SU-DHL-6 (cell line): ENCODE results near the gene GRAMD4.

Experiments used
- H2AFZ ChIP-seq: fragments of 200-600 bp; sonication (generic); 2 replicates; pipeline ENCODE4 v1.6.1; 2014; ENCODE audit warnings: low read depth, mild to moderate bottlenecking, moderate library complexity, mixed read lengths, antibody characterized with exemption, low read length; ENCODE audit not compliant: severe bottlenecking
- H3F3A ChIP-seq: fragments of 200-600 bp; shearing (Covaris generic); 2 replicates; pipeline ENCODE4 v1.6.0; 2016; ENCODE audit warnings: antibody characterized with exemption, mild to moderate bottlenecking; ENCODE audit not compliant: insufficient read depth
- H3K27ac ChIP-seq: fragments of 200-600 bp; sonication (generic); 2 replicates; pipeline ENCODE4 v1.5.1; 2016; ENCODE audit warnings: low read depth, mild to moderate bottlenecking, low read length, moderate library complexity, mixed read lengths
- H3K27me3 ChIP-seq: fragments of 200-600 bp; sonication (generic), shearing (Covaris generic); 2 replicates; pipeline ENCODE4 v1.6.0; 2014; ENCODE audit warnings: mild to moderate bottlenecking, low read length
- H3K36me3 ChIP-seq: fragments of 200-600 bp; sonication (generic); 2 replicates; pipeline ENCODE4 v1.6.1; 2014; ENCODE audit warnings: mild to moderate bottlenecking, low read length, mixed read lengths
- H3K4me2 ChIP-seq: fragments of 300-600, 200-600 bp; shearing (Covaris generic), sonication (generic); 2 replicates; pipeline ENCODE4 v1.6.0; 2014; ENCODE audit warnings: low read length, low read depth, mild to moderate bottlenecking; ENCODE audit not compliant: poor library complexity, severe bottlenecking
- H3K4me3 ChIP-seq: fragments of 200-600 bp; sonication (generic); 2 replicates; pipeline ENCODE4 v1.5.1; 2014; ENCODE audit warnings: antibody characterized with exemption, low read length, mild to moderate bottlenecking, mixed read lengths; ENCODE audit not compliant: insufficient read depth, poor library complexity, severe bottlenecking
- H3K79me2 ChIP-seq: fragments of 200-600 bp; sonication (generic); 2 replicates; pipeline ENCODE4 v1.6.1; 2014; ENCODE audit warnings: mild to moderate bottlenecking, low read length, moderate library complexity; ENCODE audit not compliant: insufficient read depth
- H3K9ac ChIP-seq: fragments of 200-600 bp; sonication (generic); 2 replicates; pipeline ENCODE4 v1.7.0; 2014; ENCODE audit warnings: mild to moderate bottlenecking, low read length
- H3K9me2 ChIP-seq: fragments of 200-600 bp; sonication (generic); replicated peaks from 2 replicates; pipeline ENCODE4 v1.6.1; 2014; ENCODE audit warnings: low read length; ENCODE audit not compliant: insufficient read depth
- H3K9me3 ChIP-seq: fragments of 200-600 bp; sonication (generic); 2 replicates; pipeline ENCODE4 v1.6.1; 2014; ENCODE audit warnings: low read length, mixed read lengths; ENCODE audit not compliant: insufficient read depth
- H4K20me1 ChIP-seq: fragments of 200-600 bp; sonication (generic); 2 replicates; pipeline ENCODE4 v1.6.1; 2014; ENCODE audit warnings: low read depth, mild to moderate bottlenecking, antibody characterized with exemption, low read length, moderate library complexity, mixed read lengths
- CTCF ChIP-seq: fragments of 200-600 bp; sonication (generic); IDR thresholded peaks from one replicate; pipeline ENCODE4 v1.5.1; 2017; ENCODE audit warnings: antibody characterized with exemption, mild to moderate bottlenecking, low read length, moderate library complexity; ENCODE audit not compliant: insufficient read depth, poor library complexity, severe bottlenecking
- EZH2phosphoT487 ChIP-seq: fragments of 200-600 bp; sonication (generic), shearing (Covaris generic); conservative IDR thresholded peaks from 2 replicates; pipeline ENCODE4 v1.6.1; 2018; ENCODE audit warnings: mild to moderate bottlenecking, antibody characterized with exemption, low read length, moderate library complexity, mixed read lengths

The GRAMD4 gene

DNA sequence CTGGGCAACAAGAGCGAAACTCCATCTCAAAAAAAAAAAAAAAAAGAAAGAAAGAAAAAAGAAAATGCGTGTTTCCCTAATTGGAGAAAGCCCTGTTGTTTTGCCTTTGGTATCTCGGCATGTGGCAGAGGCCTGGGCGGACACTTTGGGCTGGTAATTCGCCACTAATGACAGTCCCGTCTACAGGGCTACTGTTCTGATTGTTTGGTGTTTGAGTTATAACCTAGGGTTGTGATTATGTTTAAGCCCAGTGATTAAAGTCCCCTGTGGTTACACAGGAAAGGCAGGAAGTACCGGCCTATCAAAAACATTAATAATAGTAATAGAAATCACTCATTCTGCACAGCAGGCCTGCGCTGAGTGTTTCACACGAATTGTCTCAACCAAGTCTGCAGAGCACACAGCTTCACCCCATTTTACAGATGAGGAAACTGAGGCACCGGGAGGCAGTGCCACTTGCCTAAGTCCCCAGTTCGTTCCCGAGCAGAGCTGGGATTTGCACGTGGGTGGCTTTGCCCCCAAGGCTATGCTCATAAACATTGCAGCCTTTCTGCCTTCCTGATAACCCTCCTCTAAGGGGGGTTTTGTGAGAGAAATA, 39.1 kb upstream of the GRAMD4 start:
- Histone ChIP-seq H3K4me2 (no peak overlapping the region), H3K79me2 (no peaks in the 10 kb centered on the region), H3K27ac (no peak overlapping the region)

GRCh38 chr22:46581538-46582244, 38.5 kb upstream of the GRAMD4 start:
- H4K20me1 ChIP-seq = no peaks in the 10 kb centered on the region
- no peaks in the 10 kb centered on the region for H3K27me3 ChIP-seq
- no peaks in the 10 kb centered on the region for H3K36me3 ChIP-seq
- no peaks in the 10 kb centered on the region for H3F3A ChIP-seq
- no peak overlapping the region for H3K27ac ChIP-seq
- H3K79me2 ChIP-seq = no peaks in the 10 kb centered on the region
- no peaks in the 10 kb centered on the region for H3K9me2 ChIP-seq
- H2AFZ ChIP-seq = no peak overlapping the region
- H3K9me3 ChIP-seq = no peaks in the 10 kb centered on the region
- no peak overlapping the region for H3K4me2 ChIP-seq
- H3K4me3 ChIP-seq = no peak overlapping the region
- H3K9ac ChIP-seq = no peak overlapping the region
- TF ChIP-seq CTCF (no peak), EZH2phosphoT487 (no peak)

More for the DNA sequence above, 39.1 kb upstream of the GRAMD4 start:
- Histone ChIP-seq H3K4me3 (no peak overlapping the region), H2AFZ (no peak overlapping the region), H4K20me1 (no peaks in the 10 kb centered on the region), H3K27me3 (no peaks in the 10 kb centered on the region), H3F3A (no peaks in the 10 kb centered on the region), H3K9ac (no peak overlapping the region), H3K36me3 (no peaks in the 10 kb centered on the region), H3K9me2 (no peaks in the 10 kb centered on the region), H3K9me3 (no peaks in the 10 kb centered on the region)
- TF ChIP-seq CTCF (no peak), EZH2phosphoT487 (no peak)

DNA sequence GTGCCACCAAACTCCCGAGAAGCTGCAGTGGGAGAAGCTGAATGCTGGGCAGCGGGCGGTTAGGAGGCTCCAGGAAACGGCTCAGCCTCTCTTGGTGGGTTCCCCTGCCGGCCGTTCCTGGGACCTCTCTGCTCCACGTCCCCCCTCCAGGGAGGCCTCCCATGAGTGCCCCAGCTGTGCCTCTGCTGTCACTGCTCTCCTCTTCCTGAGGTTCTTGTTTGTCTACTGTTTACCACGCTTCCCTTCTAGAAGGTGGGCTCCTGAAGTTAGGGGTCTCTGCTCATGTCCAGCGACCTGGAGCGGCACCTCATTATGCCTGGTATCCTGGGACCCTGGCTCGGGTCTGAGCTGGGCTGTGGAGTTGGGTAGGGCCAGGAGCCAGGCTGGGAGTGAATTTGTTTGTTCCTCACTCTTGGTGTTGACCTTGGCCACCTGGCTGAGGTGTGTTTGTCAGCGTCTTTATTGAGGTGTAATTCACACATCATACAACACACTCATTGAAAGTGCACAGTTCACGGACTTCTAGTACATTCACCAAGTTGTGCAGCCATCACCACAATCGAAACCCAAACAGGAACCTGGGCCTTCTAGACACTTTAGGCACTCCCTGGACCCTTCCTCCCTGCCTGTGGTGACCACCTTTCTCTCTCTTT, 37.8 kb upstream of the GRAMD4 start:
- Histone ChIP-seq H3K27ac (no peak overlapping the region), H3K4me2 (no peak overlapping the region), H3K9ac (no peak overlapping the region), H2AFZ (no peak overlapping the region), H3K9me2 (no peaks in the 10 kb centered on the region), H3K27me3 (no peaks in the 10 kb centered on the region), H3F3A (no peaks in the 10 kb centered on the region), H3K4me3 (no peak overlapping the region), H3K36me3 (no peaks in the 10 kb centered on the region), H3K9me3 (no peaks in the 10 kb centered on the region), H4K20me1 (no peaks in the 10 kb centered on the region), H3K79me2 (no peaks in the 10 kb centered on the region)
- no peak for TF ChIP-seq CTCF
- TF ChIP-seq EZH2phosphoT487 = no peak
